HFFc6 (cell line): Measurements from ENCODE around the gene INHBC. TPM values are rescaled to one million over a fixed set of nuclear protein-coding genes. Genes with fewer than 3 reads are reported as not detected.

Experiments
- DNase-seq: peaks from one replicate; pipeline ENCODE4 v3.0.0-alpha.2; 2018
- H3K27ac Mint-ChIP-seq: 2 replicates; pipeline ENCODE4 v1.8.0; 2020; ENCODE audit warnings: mild to moderate bottlenecking, mixed read lengths
- H3K27me3 Mint-ChIP-seq: 2 replicates; pipeline ENCODE4 v1.8.0; 2021; ENCODE audit warnings: mild to moderate bottlenecking, moderate library complexity, mixed read lengths; ENCODE audit not compliant: insufficient read depth
- H3K36me3 Mint-ChIP-seq: 2 replicates; pipeline ENCODE4 v1.8.0; 2021; ENCODE audit warnings: low read depth, mixed read lengths
- H3K4me1 Mint-ChIP-seq: 2 replicates; pipeline ENCODE4 v1.8.0; 2020; ENCODE audit warnings: low read depth, mixed read lengths
- H3K4me3 Mint-ChIP-seq: 2 replicates; pipeline ENCODE4 v1.8.0; 2020; ENCODE audit warnings: mild to moderate bottlenecking, moderate library complexity, mixed read lengths
- H3K9me3 Mint-ChIP-seq: 2 replicates; pipeline ENCODE4 v1.8.0; 2020; ENCODE audit warnings: mild to moderate bottlenecking, mixed read lengths
- CTCF ChIP-seq: fragments of 200-600 bp; sonication (generic); IDR thresholded peaks from 2 replicates; pipeline ENCODE4 v1.5.0; 2021; ENCODE audit warnings: antibody characterized with exemption, mild to moderate bottlenecking
- total RNA-seq, 6 experiments: library from RNA; stranded (reverse); fragmentation: NEBNext Ultra II Directional; extraction: Animal tissue kit (Norgen Biotek cat#: 25700); gene quantifications; 2 replicates in 1 of 6; 3 replicates in 5 of 6; pipeline ENCODE4 v1.2.3, GENCODE V29; 2021

Gene INHBC
- total RNA-seq, 6 experiments from 2014 or later = not detected

DNA sequence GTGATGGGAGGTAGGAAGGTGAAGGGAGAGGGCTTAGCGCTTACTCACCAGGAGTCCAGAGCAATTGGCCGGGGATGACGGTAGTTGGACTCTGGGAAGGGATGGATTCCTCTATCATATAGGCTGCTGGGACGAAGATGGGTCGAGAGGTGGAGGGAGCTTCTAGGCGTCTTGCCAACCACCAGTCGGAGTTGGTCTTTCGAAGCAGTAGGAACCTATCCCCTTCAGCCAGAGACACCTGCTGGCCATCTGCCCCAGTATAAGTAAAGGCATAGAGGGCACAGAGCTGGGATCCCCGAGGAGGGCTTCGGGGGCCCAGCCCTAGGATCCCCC is 44.4 kb downstream of the INHBC start:
- no peak overlapping the region for H3K27ac Mint-ChIP-seq
- H3K27me3 Mint-ChIP-seq = peaks cover 31% of the 10 kb centered on the region
- H3K36me3 Mint-ChIP-seq = no peaks in the 10 kb centered on the region; the same call in 1 of the 2 replicates
- H3K9me3 Mint-ChIP-seq = no peaks in the 10 kb centered on the region
- no peak for DNase-seq
- no peak for TF ChIP-seq CTCF
- H3K4me1 Mint-ChIP-seq = peaks cover 36% of the 10 kb centered on the region
- H3K4me3 Mint-ChIP-seq = no peak overlapping the region

GRCh38 chr12:57479376-57480115 is 45.0 kb downstream of the INHBC start, which contains the start of gene ARHGAP9:
ARHGAP9 (minus strand) TSS chr12:57479866; CDS start chr12:57479406, 460 bp downstream.
- Mint-ChIP-seq H3K27ac (no peak within 1 kb of the TSS), H3K36me3 (no peaks in the 10 kb centered on the region), H3K4me3 (no peak within 1 kb of the TSS), H3K9me3 (no peaks in the 10 kb centered on the region), H3K4me1 (peaks cover 36% of the 10 kb centered on the region), H3K27me3 (peaks cover 26% of the 10 kb centered on the region)
- DNase-seq = no peak
- no peak for TF ChIP-seq CTCF

GRCh38 chr12:57481671-57482070 is 47.1 kb downstream of the INHBC start:
- Mint-ChIP-seq H3K4me1 (peaks cover 36% of the 10 kb centered on the region), H3K27ac (no peak overlapping the region), H3K9me3 (no peaks in the 10 kb centered on the region), H3K27me3 (peaks cover 12% of the 10 kb centered on the region), H3K4me3 (no peak overlapping the region), H3K36me3 (no peaks in the 10 kb centered on the region)
- no peak for DNase-seq
- no peak for TF ChIP-seq CTCF

DNA sequence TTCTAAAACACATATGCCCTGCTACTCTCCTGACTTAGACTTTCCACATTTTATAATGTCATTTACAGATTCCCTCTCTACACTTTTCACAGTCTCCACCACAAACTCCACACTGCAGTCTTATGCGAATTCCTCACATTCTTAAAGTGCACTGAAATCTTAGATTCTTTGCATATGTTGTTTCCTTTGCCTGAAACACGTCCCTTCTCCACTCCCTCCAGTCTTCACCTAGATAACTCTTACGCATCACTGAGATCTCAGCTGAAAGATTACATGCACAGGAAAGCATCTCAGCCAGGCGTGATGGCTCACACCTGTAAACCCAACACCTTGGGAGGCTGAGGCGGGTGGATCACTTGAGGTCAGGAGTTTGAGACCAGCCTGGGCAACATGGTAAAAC is 48.9 kb downstream of the INHBC start:
- TF ChIP-seq CTCF = no peak
- Mint-ChIP-seq H3K4me1 (peaks cover 22% of the 10 kb centered on the region), H3K27ac (no peak overlapping the region; the same call in 1 of the 2 replicates), H3K4me3 (no peak overlapping the region), H3K27me3 (peaks cover 9% of the 10 kb centered on the region), H3K9me3 (no peaks in the 10 kb centered on the region), H3K36me3 (peaks cover 4% of the 10 kb centered on the region)
- peak; percentile 44 for DNase-seq

- H3K9me3 Mint-ChIP-seq = no peaks in the 10 kb centered on the region
- no peak for DNase-seq
- no peak for TF ChIP-seq CTCF
- peaks cover 21% of the 10 kb centered on the region for H3K4me1 Mint-ChIP-seq
- H3K27me3 Mint-ChIP-seq = peaks cover 7% of the 10 kb centered on the region
- H3K36me3 Mint-ChIP-seq = peaks cover 19% of the 10 kb centered on the region
- H3K27ac Mint-ChIP-seq = no peak overlapping the region
- no peak overlapping the region for H3K4me3 Mint-ChIP-seq
Observed at GRCh38 chr12:57485695-57486094, 51.1 kb downstream of the INHBC start.
